Coronary artery (tissue), 2 donors: Measurements from ENCODE around the gene IL16.

Experiments
- DNase-seq: peaks from one replicate; pipeline ENCODE4 v3.0.0-alpha.2; 2017; ENCODE audit warnings: low spot score
- H3K27ac ChIP-seq, 2 donors: fragments of 200-600 bp; sonication (generic); one replicate each; pipeline ENCODE4 v1.5.1; 2016 to 2019
- H3K4me3 ChIP-seq: fragments of 200-600 bp; sonication (generic); 2 replicates; pipeline ENCODE4 v1.5.1; 2016; ENCODE audit warnings: mild to moderate bottlenecking, moderate library complexity
- CTCF ChIP-seq: fragments of 200-600 bp; sonication (generic); IDR thresholded peaks from one replicate; pipeline ENCODE4 v1.5.1; 2019; ENCODE audit warnings: antibody characterized with exemption

Gene IL16

GRCh38 chr15:81362790-81363189 is 166.1 kb downstream of the IL16 start:
- H3K4me3 ChIP-seq, result no peak overlapping the region
- no peak overlapping the region for H3K27ac ChIP-seq
- TF ChIP-seq CTCF, result no peak
- no peak for DNase-seq

GRCh38 chr15:81363276-81363675 is 166.6 kb downstream of the IL16 start:
- no peak for DNase-seq
- no peak for TF ChIP-seq CTCF
- H3K27ac ChIP-seq, result no peak overlapping the region
- H3K4me3 ChIP-seq, result no peak overlapping the region
